ENCODE measurements around the gene NDFIP1.

The NDFIP1 gene

GRCh38 chr5:142119051-142119625, 10.6 kb downstream of the NDFIP1 start:
- DNase-seq (ENCODE audit: low read depth): no peak

- DNase-seq (ENCODE audit: low read depth): peak; percentile 57
Measured at GRCh38 chr5:142120247-142120935, 11.8 kb downstream of the NDFIP1 start.

DNA sequence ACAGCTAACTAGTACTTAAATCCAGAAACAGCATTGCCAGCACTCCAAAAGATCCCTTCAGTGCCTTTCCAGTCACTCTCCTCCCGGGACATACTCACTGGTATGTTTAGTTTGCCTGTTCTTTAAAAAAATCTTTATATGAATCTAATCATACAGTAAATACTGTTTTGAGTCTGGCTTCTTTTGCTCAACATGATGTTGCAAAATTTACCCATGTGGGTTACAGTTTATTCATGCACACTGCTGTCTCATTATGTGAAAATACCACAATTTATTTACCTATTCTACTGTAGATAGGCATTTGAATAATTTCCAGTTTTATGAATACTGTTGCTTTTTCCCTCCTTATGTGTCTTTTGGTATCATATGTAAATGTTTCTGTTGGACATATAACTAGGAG, 13.5 kb downstream of the NDFIP1 start:
- peak; percentile 63 for DNase-seq (ENCODE audit: low read depth)

- DNase-seq (ENCODE audit: low read depth): no peak
Measured at GRCh38 chr5:142125378-142125777, 16.8 kb downstream of the NDFIP1 start.

- DNase-seq (ENCODE audit: low read depth): no peak
Measured at GRCh38 chr5:142125963-142126362, 17.4 kb downstream of the NDFIP1 start.

- DNase-seq (ENCODE audit: low read depth): no peak
Measured at GRCh38 chr5:142128675-142129208, 20.2 kb downstream of the NDFIP1 start.

DNA sequence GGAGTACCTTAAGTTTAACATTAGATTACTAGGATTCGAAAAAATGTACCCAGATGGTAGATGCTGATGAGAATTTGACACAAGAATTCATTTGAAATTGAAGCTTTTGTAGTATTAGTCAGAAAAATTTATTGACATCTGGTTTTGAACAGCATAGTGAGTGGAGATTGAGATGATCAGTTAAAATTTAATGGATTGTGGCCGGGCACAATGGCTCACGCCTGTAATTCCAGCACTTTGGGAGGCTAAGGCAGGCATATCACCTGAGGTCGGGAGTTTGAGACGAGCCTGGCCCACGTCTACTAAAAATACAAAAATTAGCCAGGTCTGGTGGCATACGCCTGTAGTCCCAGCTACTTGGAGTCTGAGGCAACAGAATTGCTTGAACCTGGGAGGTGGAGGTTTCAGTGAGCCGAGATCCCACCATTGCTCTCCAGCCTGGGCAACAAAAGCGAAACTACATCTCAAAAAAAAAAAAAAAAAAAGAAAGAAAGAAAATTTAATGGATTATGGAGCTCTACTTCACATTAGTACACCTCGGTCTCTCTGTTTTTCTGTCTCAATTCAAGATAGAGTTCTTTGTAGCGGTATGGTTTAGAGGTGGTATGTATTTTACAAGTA, 21.0 kb downstream of the NDFIP1 start:
- DNase-seq (ENCODE audit: low read depth): no peak

- no peak for DNase-seq (ENCODE audit: low read depth)
Measured at GRCh38 chr5:142131394-142131793, 22.8 kb downstream of the NDFIP1 start.

- no peak for DNase-seq (ENCODE audit: low read depth)
Measured at GRCh38 chr5:142132916-142133315, 24.3 kb downstream of the NDFIP1 start.

DNA sequence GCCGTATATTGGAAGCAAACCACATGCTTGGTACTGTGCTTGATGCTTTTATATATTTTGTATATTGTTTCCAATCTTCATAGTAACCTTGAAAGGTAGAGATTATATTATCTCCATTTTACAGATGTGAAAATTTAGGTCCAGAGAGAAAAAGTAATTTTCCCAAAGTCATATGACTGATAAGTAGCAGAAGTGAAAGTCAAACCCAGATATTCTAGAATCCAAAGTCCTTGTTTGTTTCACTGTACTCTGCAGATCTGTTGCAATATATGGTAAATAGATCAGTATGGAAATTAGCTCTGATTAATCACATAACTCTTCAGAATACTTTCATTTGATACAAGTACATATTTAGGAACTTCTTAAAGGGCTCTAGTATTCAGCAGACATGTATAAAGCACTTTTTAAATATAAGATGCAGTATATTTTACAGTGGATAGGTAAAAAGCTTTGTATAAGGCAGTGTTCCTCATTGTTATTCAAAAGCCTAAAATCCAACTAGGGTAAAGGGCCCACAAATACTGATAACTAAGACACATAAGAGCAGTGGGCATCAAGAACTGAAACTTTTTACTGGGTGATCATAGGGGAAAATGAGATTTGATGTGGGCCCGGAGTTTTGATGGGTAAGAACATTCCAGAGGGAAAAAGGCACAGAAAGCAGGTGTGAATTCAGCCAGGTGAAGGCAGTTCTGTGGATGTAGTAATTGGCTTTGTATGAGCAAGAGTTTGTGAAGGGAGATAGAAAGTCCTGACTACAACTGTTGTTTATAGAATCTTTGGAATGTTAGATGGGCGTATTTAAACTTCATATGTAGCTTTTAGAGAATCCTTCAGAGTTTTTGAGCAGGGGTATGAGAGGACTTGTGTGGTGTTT, 25.0 kb downstream of the NDFIP1 start:
- DNase-seq (ENCODE audit: low read depth): no peak

DNA sequence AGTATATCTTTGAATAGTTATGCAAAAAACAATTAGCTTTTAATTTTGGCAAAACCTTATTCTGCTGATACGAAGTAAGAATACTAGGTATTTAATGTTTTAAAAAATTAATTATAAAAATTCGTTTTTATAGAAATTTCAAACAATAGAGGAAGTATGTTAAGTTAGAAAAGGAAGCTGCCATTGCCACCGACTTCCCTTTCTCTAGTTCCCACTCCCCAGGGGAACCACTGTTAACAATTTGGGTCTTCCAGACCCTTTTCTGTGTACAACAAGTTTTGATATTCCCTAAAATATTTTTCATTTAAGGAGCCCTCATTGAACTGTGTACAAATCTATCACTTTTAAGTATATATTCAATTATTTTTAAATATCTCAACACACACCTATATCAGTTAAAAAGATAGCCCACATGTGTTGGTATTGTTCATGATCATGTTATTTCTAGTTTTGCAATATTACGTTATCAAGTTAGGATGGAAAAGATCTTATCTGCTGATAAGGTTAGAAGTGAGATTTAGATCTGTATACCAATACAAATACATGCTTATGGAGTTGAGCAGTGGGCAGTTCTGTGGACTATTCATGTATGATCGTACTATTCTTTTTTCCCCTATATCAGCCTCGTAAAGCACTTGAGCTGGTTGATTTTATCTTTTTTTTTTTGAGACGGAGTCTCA, 25.9 kb downstream of the NDFIP1 start:
- no peak for DNase-seq (ENCODE audit: low read depth)

GRCh38 chr5:142141463-142141862, 32.9 kb downstream of the NDFIP1 start:
- no peak for DNase-seq (ENCODE audit: low read depth)

GRCh38 chr5:142143878-142144277, 35.3 kb downstream of the NDFIP1 start:
- DNase-seq (ENCODE audit: low read depth): peak; percentile 49

GRCh38 chr5:142145106-142145900, 36.7 kb downstream of the NDFIP1 start:
- DNase-seq (ENCODE audit: low read depth): peak; percentile 67

- DNase-seq (ENCODE audit: low read depth): no peak
Measured at GRCh38 chr5:142149363-142149762, 40.8 kb downstream of the NDFIP1 start.

DNA sequence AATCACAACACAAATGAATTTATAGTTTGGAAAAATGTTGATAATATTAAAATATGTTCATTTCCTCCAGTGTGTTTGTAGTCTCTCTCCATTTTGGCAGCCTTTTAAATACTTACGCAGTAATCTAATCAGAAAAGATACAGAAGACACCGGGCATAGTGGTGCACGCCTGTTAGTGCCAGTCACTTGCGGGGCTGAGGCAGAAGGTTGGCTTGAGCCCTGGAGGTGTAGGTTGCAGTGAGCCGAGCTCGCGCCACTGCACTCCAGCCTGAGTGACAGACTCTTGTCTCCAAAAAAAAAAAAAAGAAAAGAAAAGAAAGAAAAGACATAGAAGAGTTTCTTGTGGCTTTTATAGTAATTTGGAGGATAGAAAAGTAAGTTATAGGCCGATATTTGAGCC, 41.9 kb downstream of the NDFIP1 start:
- DNase-seq (ENCODE audit: low read depth): no peak

DNA sequence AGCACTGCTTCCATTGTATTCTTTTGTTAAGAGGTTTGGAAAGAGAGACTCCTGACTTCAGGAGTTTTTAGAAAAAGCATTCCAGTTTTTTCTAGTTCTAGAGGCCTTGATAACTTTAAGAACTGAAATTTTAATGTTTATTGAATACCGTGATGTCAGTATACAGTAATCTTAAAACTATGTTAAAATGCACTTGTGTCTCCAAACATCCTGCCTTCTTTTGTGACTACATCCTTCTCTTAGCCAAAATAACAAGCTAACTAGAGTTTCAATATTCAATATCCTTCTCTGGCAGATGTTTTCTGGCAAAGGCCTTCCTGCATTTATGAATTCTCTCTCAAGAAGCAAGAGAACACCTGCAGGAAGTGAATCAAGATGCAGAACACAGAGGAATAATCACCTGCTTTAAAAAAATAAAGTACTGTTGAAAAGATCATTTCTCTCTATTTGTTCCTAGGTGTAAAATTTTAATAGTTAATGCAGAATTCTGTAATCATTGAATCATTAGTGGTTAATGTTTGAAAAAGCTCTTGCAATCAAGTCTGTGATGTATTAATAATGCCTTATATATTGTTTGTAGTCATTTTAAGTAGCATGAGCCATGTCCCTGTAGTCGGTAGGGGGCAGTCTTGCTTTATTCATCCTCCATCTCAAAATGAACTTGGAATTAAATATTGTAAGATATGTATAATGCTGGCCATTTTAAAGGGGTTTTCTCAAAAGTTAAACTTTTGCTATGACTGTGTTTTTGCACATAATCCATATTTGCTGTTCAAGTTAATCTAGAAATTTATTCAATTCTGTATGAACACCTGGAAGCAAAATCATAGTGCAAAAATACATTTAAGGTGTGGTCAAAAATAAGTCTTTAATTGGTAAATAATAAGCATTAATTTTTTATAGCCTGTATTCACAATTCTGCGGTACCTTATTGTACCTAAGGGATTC, 43.1 kb downstream of the NDFIP1 start:
- DNase-seq (ENCODE audit: low read depth): peak; percentile 74

- DNase-seq (ENCODE audit: low read depth): peak; percentile 51
Measured at GRCh38 chr5:142152384-142152732, 43.8 kb downstream of the NDFIP1 start.

GRCh38 chr5:142153674-142154448, 45.3 kb downstream of the NDFIP1 start:
- no peak for DNase-seq (ENCODE audit: low read depth)
